AG09309 (cell line): ENCODE measurements around the gene CECR2.

Experiments
- DNase-seq: peaks from one replicate; pipeline ENCODE4 v3.0.0-alpha.2; 2010; ENCODE audit warnings: low read depth
- H3K4me3 ChIP-seq: 2 replicates; pipeline ENCODE4 v1.5.1; 2011; ENCODE audit warnings: mild to moderate bottlenecking, low read depth, low read length, moderate library complexity; ENCODE audit not compliant: control insufficient read depth
- TF ChIP-seq, protein P1 (sequence below): IDR thresholded peaks from 2 replicates; pipeline ENCODE4 v1.5.1; 2011; ENCODE audit warnings: mild to moderate bottlenecking, low read depth, low read length, inconsistent platforms; ENCODE audit not compliant: insufficient read depth, control insufficient read depth; ENCODE audit errors: missing control alignments

The CECR2 gene

DNA sequence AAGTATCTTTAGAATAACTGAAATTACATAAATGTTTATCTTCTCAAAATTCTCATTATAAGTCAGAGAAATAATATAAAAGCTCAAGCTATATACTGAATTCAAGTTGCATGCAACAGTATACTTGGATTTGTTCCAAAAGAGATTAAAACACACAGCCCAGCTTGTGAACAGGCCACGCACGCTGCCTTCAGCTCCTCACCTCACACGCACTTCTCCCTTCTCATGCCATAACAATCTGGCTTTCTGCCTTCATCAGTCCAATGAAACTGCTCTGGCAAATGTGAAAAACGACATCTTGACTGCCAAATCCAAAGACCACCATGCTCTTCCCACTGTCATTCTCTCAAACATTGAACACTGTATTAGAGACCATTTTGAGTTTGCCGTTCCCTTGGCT is 237.2 kb downstream of the CECR2 start:
- DNase-seq, result no peak
- TF ChIP-seq, protein P1, sequence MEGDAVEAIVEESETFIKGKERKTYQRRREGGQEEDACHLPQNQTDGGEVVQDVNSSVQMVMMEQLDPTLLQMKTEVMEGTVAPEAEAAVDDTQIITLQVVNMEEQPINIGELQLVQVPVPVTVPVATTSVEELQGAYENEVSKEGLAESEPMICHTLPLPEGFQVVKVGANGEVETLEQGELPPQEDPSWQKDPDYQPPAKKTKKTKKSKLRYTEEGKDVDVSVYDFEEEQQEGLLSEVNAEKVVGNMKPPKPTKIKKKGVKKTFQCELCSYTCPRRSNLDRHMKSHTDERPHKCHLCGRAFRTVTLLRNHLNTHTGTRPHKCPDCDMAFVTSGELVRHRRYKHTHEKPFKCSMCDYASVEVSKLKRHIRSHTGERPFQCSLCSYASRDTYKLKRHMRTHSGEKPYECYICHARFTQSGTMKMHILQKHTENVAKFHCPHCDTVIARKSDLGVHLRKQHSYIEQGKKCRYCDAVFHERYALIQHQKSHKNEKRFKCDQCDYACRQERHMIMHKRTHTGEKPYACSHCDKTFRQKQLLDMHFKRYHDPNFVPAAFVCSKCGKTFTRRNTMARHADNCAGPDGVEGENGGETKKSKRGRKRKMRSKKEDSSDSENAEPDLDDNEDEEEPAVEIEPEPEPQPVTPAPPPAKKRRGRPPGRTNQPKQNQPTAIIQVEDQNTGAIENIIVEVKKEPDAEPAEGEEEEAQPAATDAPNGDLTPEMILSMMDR, result no peak

More for the DNA sequence above, 237.2 kb downstream of the CECR2 start:
- H3K4me3 ChIP-seq, result no peak overlapping the region
